Neural cell (in vitro differentiated cells): ENCODE results near the gene GDPD4. TPM values are rescaled to one million over a fixed set of nuclear protein-coding genes. Genes with fewer than 3 reads are reported as not detected.

ENCODE experiments used
- H2AFZ ChIP-seq: fragments of 200-600, 300-800 bp; sonication (generic), shearing (Covaris generic); 2 replicates; pipeline ENCODE4 v1.6.0; 2014; ENCODE audit warnings: low read depth, mild to moderate bottlenecking, antibody characterized with exemption, low read length, moderate library complexity
- H3F3A ChIP-seq: fragments of 200-600 bp; shearing (Covaris generic); 2 replicates; pipeline ENCODE4 v1.6.1; 2016; ENCODE audit warnings: mild to moderate bottlenecking, moderate library complexity, mixed read lengths, antibody characterized with exemption, low read length; ENCODE audit not compliant: insufficient read depth, poor library complexity, severe bottlenecking
- H3K27ac ChIP-seq: fragments of 200-600, 300-800 bp; sonication (generic), shearing (Covaris generic); 2 replicates; pipeline ENCODE4 v1.5.1; 2014; ENCODE audit warnings: mild to moderate bottlenecking, low read length, moderate library complexity
- H3K27me3 ChIP-seq: fragments of 300-800, 200-600 bp; sonication (generic), shearing (Covaris generic); 2 replicates; pipeline ENCODE4 v1.6.0; 2014; ENCODE audit warnings: mild to moderate bottlenecking, low read depth, low read length, moderate library complexity; ENCODE audit not compliant: insufficient read depth
- H3K36me3 ChIP-seq: fragments of 300-800, 200-600 bp; sonication (generic), shearing (Covaris generic); 2 replicates; pipeline ENCODE4 v1.5.1; 2014; ENCODE audit warnings: mild to moderate bottlenecking, antibody characterized with exemption, low read length, moderate library complexity; ENCODE audit not compliant: insufficient read depth
- H3K4me2 ChIP-seq: fragments of 300-800, 200-600 bp; sonication (generic), shearing (Covaris generic); 2 replicates; pipeline ENCODE4 v1.6.0; 2014; ENCODE audit warnings: mild to moderate bottlenecking, low read length
- H3K4me3 ChIP-seq: fragments of 300-800, 200-600 bp; sonication (generic), shearing (Covaris generic); 2 replicates; pipeline ENCODE4 v1.5.1; 2014; ENCODE audit warnings: mild to moderate bottlenecking, low read length, moderate library complexity
- H3K79me2 ChIP-seq: fragments of 200-600 bp; shearing (Covaris generic); replicated peaks from 2 replicates; pipeline ENCODE4 v1.6.0; 2014; ENCODE audit warnings: mild to moderate bottlenecking, low read length, moderate library complexity; ENCODE audit not compliant: insufficient read depth
- H3K9ac ChIP-seq: fragments of 300-800, 200-600 bp; sonication (generic), shearing (Covaris generic); 2 replicates; pipeline ENCODE4 v1.6.1; 2016; ENCODE audit warnings: mild to moderate bottlenecking, low read length, mixed read lengths
- H3K9me2 ChIP-seq: fragments of 200-600 bp; shearing (Covaris generic); 2 replicates; pipeline ENCODE4 v1.6.1; 2016; ENCODE audit warnings: mild to moderate bottlenecking, low read length, mixed read lengths; ENCODE audit not compliant: insufficient read depth
- H3K9me3 ChIP-seq: fragments of 200-600, 300-800 bp; sonication (generic), shearing (Covaris generic); 2 replicates; pipeline ENCODE4 v1.6.1; 2016; ENCODE audit warnings: mild to moderate bottlenecking, mixed run types, low read length, moderate library complexity, mixed read lengths
- H4K20me1 ChIP-seq: fragments of 200-600 bp; shearing (Covaris generic); 2 replicates; pipeline ENCODE4 v1.6.1; 2016; ENCODE audit warnings: mild to moderate bottlenecking, mixed run types; ENCODE audit not compliant: insufficient read depth
- EP300 ChIP-seq: fragments of 450-650 bp; conservative IDR thresholded peaks from 2 replicates; pipeline ENCODE4 v1.6.1; 2014; ENCODE audit warnings: antibody characterized with exemption, mild to moderate bottlenecking, moderate library complexity; ENCODE audit not compliant: poor library complexity, severe bottlenecking
- EZH2 ChIP-seq: fragments of 200-600, 300-800 bp; shearing (Covaris generic), sonication (generic); IDR thresholded peaks from 2 replicates; pipeline ENCODE4 v1.6.1; 2014; ENCODE audit warnings: antibody characterized with exemption, low read length, borderline replicate concordance, mild to moderate bottlenecking; ENCODE audit not compliant: insufficient read depth, poor library complexity, severe bottlenecking
- MXI1 ChIP-seq: fragments of 450-650 bp; conservative IDR thresholded peaks from 2 replicates; pipeline ENCODE4 v1.6.1; 2014; ENCODE audit warnings: antibody characterized with exemption, mild to moderate bottlenecking; ENCODE audit not compliant: poor library complexity, severe bottlenecking
- POLR2AphosphoS5 ChIP-seq: IDR thresholded peaks from 2 replicates; pipeline ENCODE4 v1.6.1; 2012
- RAD21 ChIP-seq: fragments of 450-650 bp; conservative IDR thresholded peaks from 2 replicates; pipeline ENCODE4 v1.6.1; 2014; ENCODE audit warnings: antibody characterized with exemption, mild to moderate bottlenecking, moderate library complexity
- SMC3 ChIP-seq: fragments of 450-650 bp; conservative IDR thresholded peaks from 2 replicates; pipeline ENCODE4 v1.6.1; 2014; ENCODE audit warnings: antibody characterized with exemption, mild to moderate bottlenecking, moderate library complexity; ENCODE audit not compliant: poor library complexity
- TAF1 ChIP-seq: IDR thresholded peaks from 2 replicates; pipeline ENCODE4 v1.6.1; 2012; ENCODE audit warnings: low read depth
- polyA plus RNA-seq: library from polyadenylated mRNA; depleted of rRNA; stranded (reverse); fragments of >200 nt; gene quantifications from 2 replicates; pipeline ENCODE4 v1.2.3, GENCODE V29; 2014
- TF ChIP-seq, protein P1 (sequence below): fragments of 450-650 bp; IDR thresholded peaks from 2 replicates; pipeline ENCODE4 v1.5.1; 2014; ENCODE audit warnings: antibody characterized with exemption, mild to moderate bottlenecking, moderate library complexity; ENCODE audit not compliant: poor library complexity, severe bottlenecking
- TF ChIP-seq, protein P2 (sequence below): IDR thresholded peaks from 2 replicates; pipeline ENCODE4 v1.6.1; 2012; ENCODE audit warnings: borderline replicate concordance

The GDPD4 gene
- polyA plus RNA-seq, 1 donor from 2014 or later = not detected

GRCh38 chr11:77303328-77303727 is 1.8 kb upstream of the GDPD4 start:
- H3K9me2 ChIP-seq = no peaks in the 10 kb centered on the region
- no peak overlapping the region for H3K27ac ChIP-seq
- H3K4me3 ChIP-seq = no peak overlapping the region
- no peaks in the 10 kb centered on the region for H4K20me1 ChIP-seq
- H3K4me2 ChIP-seq = no peak overlapping the region
- H3K36me3 ChIP-seq = no peaks in the 10 kb centered on the region
- TF ChIP-seq TAF1 (no peak), EP300 (no peak), POLR2AphosphoS5 (no peak), SMC3 (no peak), RAD21 (no peak)
- TF ChIP-seq, protein P1, sequence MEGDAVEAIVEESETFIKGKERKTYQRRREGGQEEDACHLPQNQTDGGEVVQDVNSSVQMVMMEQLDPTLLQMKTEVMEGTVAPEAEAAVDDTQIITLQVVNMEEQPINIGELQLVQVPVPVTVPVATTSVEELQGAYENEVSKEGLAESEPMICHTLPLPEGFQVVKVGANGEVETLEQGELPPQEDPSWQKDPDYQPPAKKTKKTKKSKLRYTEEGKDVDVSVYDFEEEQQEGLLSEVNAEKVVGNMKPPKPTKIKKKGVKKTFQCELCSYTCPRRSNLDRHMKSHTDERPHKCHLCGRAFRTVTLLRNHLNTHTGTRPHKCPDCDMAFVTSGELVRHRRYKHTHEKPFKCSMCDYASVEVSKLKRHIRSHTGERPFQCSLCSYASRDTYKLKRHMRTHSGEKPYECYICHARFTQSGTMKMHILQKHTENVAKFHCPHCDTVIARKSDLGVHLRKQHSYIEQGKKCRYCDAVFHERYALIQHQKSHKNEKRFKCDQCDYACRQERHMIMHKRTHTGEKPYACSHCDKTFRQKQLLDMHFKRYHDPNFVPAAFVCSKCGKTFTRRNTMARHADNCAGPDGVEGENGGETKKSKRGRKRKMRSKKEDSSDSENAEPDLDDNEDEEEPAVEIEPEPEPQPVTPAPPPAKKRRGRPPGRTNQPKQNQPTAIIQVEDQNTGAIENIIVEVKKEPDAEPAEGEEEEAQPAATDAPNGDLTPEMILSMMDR = no peak
- H3F3A ChIP-seq = no peaks in the 10 kb centered on the region
- H3K79me2 ChIP-seq = no peaks in the 10 kb centered on the region
- H2AFZ ChIP-seq = no peak overlapping the region
- H3K27me3 ChIP-seq = no peaks in the 10 kb centered on the region
- H3K9ac ChIP-seq = no peak overlapping the region
- H3K9me3 ChIP-seq = no peaks in the 10 kb centered on the region

- no peak overlapping the region for H3K4me2 ChIP-seq
- H3K9ac ChIP-seq = no peak overlapping the region
- no peaks in the 10 kb centered on the region for H3K9me3 ChIP-seq
- no peak overlapping the region for H3K27ac ChIP-seq
- no peaks in the 10 kb centered on the region for H3K36me3 ChIP-seq
- H3F3A ChIP-seq = no peaks in the 10 kb centered on the region
- no peaks in the 10 kb centered on the region for H4K20me1 ChIP-seq
- H3K27me3 ChIP-seq = no peaks in the 10 kb centered on the region
- no peaks in the 10 kb centered on the region for H3K9me2 ChIP-seq
- H3K79me2 ChIP-seq = no peaks in the 10 kb centered on the region
- H3K4me3 ChIP-seq = no peak overlapping the region
- TF ChIP-seq EZH2 (no peak), TAF1 (no peak), POLR2AphosphoS5 (no peak), RAD21 (no peak), EP300 (no peak), MXI1 (no peak), SMC3 (no peak)
- TF ChIP-seq, protein P2, sequence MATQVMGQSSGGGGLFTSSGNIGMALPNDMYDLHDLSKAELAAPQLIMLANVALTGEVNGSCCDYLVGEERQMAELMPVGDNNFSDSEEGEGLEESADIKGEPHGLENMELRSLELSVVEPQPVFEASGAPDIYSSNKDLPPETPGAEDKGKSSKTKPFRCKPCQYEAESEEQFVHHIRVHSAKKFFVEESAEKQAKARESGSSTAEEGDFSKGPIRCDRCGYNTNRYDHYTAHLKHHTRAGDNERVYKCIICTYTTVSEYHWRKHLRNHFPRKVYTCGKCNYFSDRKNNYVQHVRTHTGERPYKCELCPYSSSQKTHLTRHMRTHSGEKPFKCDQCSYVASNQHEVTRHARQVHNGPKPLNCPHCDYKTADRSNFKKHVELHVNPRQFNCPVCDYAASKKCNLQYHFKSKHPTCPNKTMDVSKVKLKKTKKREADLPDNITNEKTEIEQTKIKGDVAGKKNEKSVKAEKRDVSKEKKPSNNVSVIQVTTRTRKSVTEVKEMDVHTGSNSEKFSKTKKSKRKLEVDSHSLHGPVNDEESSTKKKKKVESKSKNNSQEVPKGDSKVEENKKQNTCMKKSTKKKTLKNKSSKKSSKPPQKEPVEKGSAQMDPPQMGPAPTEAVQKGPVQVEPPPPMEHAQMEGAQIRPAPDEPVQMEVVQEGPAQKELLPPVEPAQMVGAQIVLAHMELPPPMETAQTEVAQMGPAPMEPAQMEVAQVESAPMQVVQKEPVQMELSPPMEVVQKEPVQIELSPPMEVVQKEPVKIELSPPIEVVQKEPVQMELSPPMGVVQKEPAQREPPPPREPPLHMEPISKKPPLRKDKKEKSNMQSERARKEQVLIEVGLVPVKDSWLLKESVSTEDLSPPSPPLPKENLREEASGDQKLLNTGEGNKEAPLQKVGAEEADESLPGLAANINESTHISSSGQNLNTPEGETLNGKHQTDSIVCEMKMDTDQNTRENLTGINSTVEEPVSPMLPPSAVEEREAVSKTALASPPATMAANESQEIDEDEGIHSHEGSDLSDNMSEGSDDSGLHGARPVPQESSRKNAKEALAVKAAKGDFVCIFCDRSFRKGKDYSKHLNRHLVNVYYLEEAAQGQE = no peak
- TF ChIP-seq, protein P1 = no peak
- no peak overlapping the region for H2AFZ ChIP-seq
Measured at GRCh38 chr11:77302752-77303151, 1.3 kb upstream of the GDPD4 start.
